HEK293 (cell line): ENCODE results near the gene KBTBD4.

Source experiments
- CTCF ChIA-PET: fragments of 350-600 bp; formaldehyde crosslinking; extraction: SDS; loops from one replicate; lab custom pipeline; 2021; ENCODE audit warnings: antibody characterized with exemption; lab: Yijun Ruan, JAX
- POLR2A ChIA-PET: fragments of 300-600 bp; formaldehyde crosslinking; extraction: SDS; loops from one replicate; lab custom pipeline; 2020; ENCODE audit warnings: antibody characterized with exemption, inconsistent platforms; lab: Yijun Ruan, JAX
- H3K27ac ChIP-seq: fragments of 200-500 bp; sonication (Bioruptor generic); 2 replicates; pipeline ENCODE4 v1.5.1; 2014; ENCODE audit warnings: low read depth, low read length, control low read depth, inconsistent platforms; ENCODE audit errors: extremely low read depth
- H3K36me3 ChIP-seq, 2 experiments: fragments of 200-500 bp in 1 of 2; sonication (Bioruptor generic) in 1 of 2; 1 replicate in 1 of 2; 2 replicates in 1 of 2; pipeline ENCODE4 v1.5.1; 2014 to 2017; ENCODE audit warnings: inconsistent platforms in 2 of 2, low read length in 2 of 2; ENCODE audit not compliant: control insufficient read depth in 2 of 2, insufficient read depth in 1 of 2
- H3K4me1 ChIP-seq: fragments of 200-500 bp; sonication (Bioruptor generic); 2 replicates; pipeline ENCODE4 v1.5.1; 2014; ENCODE audit warnings: mild to moderate bottlenecking, low read length, inconsistent platforms; ENCODE audit not compliant: control insufficient read depth, insufficient read depth
- H3K4me3 ChIP-seq: 2 replicates; pipeline ENCODE4 v1.5.1; 2011; ENCODE audit warnings: low read depth, mild to moderate bottlenecking, control low read depth, low read length, moderate library complexity
- H3K9me3 ChIP-seq: fragments of 200-500 bp; sonication (Bioruptor generic); 2 replicates; pipeline ENCODE4 v1.5.1; 2014; ENCODE audit warnings: low read depth, low read length, inconsistent platforms; ENCODE audit not compliant: control insufficient read depth, insufficient read depth
- CTCF ChIP-seq: fragments of 450-650 bp; formaldehyde crosslinking; IDR thresholded peaks from 2 replicates; pipeline ENCODE4 v1.5.1; 2016; ENCODE audit warnings: missing biosample characterization, missing genetic modification characterization
- INSM2 ChIP-seq: fragments of 450-650 bp; formaldehyde crosslinking; IDR thresholded peaks from 2 replicates; pipeline ENCODE4 v1.5.1; 2016; ENCODE audit warnings: missing biosample characterization, missing genetic modification characterization
- PRDM2 ChIP-seq: fragments of 450-650 bp; formaldehyde crosslinking; IDR thresholded peaks from 2 replicates; pipeline ENCODE4 v1.5.1; 2016; ENCODE audit warnings: missing biosample characterization, missing genetic modification characterization, borderline replicate concordance
- SP2 ChIP-seq: fragments of 450-650 bp; formaldehyde crosslinking; IDR thresholded peaks from 2 replicates; pipeline ENCODE4 v1.5.1; 2016; ENCODE audit warnings: missing biosample characterization, missing genetic modification characterization
- SP7 ChIP-seq: fragments of 450-650 bp; formaldehyde crosslinking; IDR thresholded peaks from 2 replicates; pipeline ENCODE4 v1.5.1; 2016; ENCODE audit warnings: missing biosample characterization, missing genetic modification characterization
- ZNF146 ChIP-seq: fragments of 450-650 bp; formaldehyde crosslinking; IDR thresholded peaks from 2 replicates; pipeline ENCODE4 v1.5.1; 2016; ENCODE audit warnings: missing biosample characterization, missing genetic modification characterization
- ZNF169 ChIP-seq: fragments of 450-650 bp; formaldehyde crosslinking; IDR thresholded peaks from 2 replicates; pipeline ENCODE4 v1.5.1; 2016; ENCODE audit warnings: missing biosample characterization, missing genetic modification characterization
- ZNF391 ChIP-seq: fragments of 450-650 bp; formaldehyde crosslinking; IDR thresholded peaks from 2 replicates; pipeline ENCODE4 v1.5.1; 2016; ENCODE audit warnings: low read depth, missing biosample characterization, missing genetic modification characterization, borderline replicate concordance
- ZNF48 ChIP-seq: fragments of 450-650 bp; formaldehyde crosslinking; IDR thresholded peaks from 2 replicates; pipeline ENCODE4 v1.5.1; 2016; ENCODE audit warnings: missing biosample characterization, missing genetic modification characterization
- ZNF561 ChIP-seq: fragments of 450-650 bp; IDR thresholded peaks from 2 replicates; pipeline ENCODE4 v1.5.1; 2018; ENCODE audit warnings: missing biosample characterization, missing genetic modification characterization, borderline replicate concordance
- ZNF621 ChIP-seq: fragments of 450-650 bp; formaldehyde crosslinking; IDR thresholded peaks from 2 replicates; pipeline ENCODE4 v1.5.1; 2017; ENCODE audit warnings: missing biosample characterization, missing genetic modification characterization
- ZNF626 ChIP-seq: fragments of 450-650 bp; sonication (Bioruptor Pico); formaldehyde crosslinking; IDR thresholded peaks from 2 replicates; pipeline ENCODE4 v1.5.1; 2018; ENCODE audit warnings: missing biosample characterization, missing genetic modification characterization, inconsistent platforms
- ZNF660 ChIP-seq: fragments of 450-650 bp; IDR thresholded peaks from 2 replicates; pipeline ENCODE4 v1.5.1; 2018; ENCODE audit warnings: missing biosample characterization, mild to moderate bottlenecking, missing genetic modification characterization
- ZNF692 ChIP-seq: fragments of 450-650 bp; formaldehyde crosslinking; IDR thresholded peaks from 2 replicates; pipeline ENCODE4 v1.5.1; 2016; ENCODE audit warnings: missing biosample characterization, missing genetic modification characterization
- ZNF776 ChIP-seq: fragments of 450-650 bp; formaldehyde crosslinking; IDR thresholded peaks from 2 replicates; pipeline ENCODE4 v1.5.0; 2017; ENCODE audit warnings: missing biosample characterization, missing genetic modification characterization, borderline replicate concordance
- ZXDB ChIP-seq: fragments of 450-650 bp; formaldehyde crosslinking; IDR thresholded peaks from 2 replicates; pipeline ENCODE4 v1.5.1; 2016; ENCODE audit warnings: missing biosample characterization, missing genetic modification characterization

Gene KBTBD4

GRCh38 chr11:47578524-47579494 is at the start of gene KBTBD4, which contains the start of gene NDUFS3 (continued):
- peak; percentile 93 for TF ChIP-seq ZNF692
- peak; percentile 97 for TF ChIP-seq SP7 (tag by site-specific recombination)
- TF ChIP-seq ZNF776 (tag by site-specific recombination): no peak
- TF ChIP-seq ZNF621: no peak
- peak; percentile 28 for TF ChIP-seq CTCF (tag by site-specific recombination)
- no peak for TF ChIP-seq ZNF626 (tag by site-specific recombination)
- peak; percentile 99 for TF ChIP-seq ZXDB (tag by site-specific recombination)

GRCh38 chr11:47628026-47628425 is 49.3 kb upstream of the KBTBD4 start:
- H3K4me3 ChIP-seq: no peak overlapping the region
- H3K4me1 ChIP-seq: no peaks in the 10 kb centered on the region
- POLR2A ChIA-PET: interaction anchor here (1.0 kb wide), 1 partner anchor 87 kb away, joined by 3 read pairs; the partner anchor contains the start of gene AGBL2
- no peaks in the 10 kb centered on the region for H3K9me3 ChIP-seq
- CTCF ChIA-PET: no interaction called here
- TF ChIP-seq ZNF48 (tag by site-specific recombination): no peak
- TF ChIP-seq INSM2 (tag by site-specific recombination): no peak
- no peak for TF ChIP-seq ZNF621
- no peak for TF ChIP-seq ZNF146 (tag by site-specific recombination)
- TF ChIP-seq SP2 (tag by site-specific recombination): no peak
- no peak for TF ChIP-seq ZNF391 (tag by site-specific recombination)
- TF ChIP-seq ZNF660 (tag by site-specific recombination): no peak
- TF ChIP-seq ZNF169: no peak
- TF ChIP-seq ZNF561 (tag by site-specific recombination): no peak
- TF ChIP-seq PRDM2: no peak
- no peak overlapping the region for H3K27ac ChIP-seq
- peaks cover 32 to 82% of the 10 kb centered on the region in 2 experiments; a peak in 2 of 3 replicates for H3K36me3 ChIP-seq
